ENCODE measurements around the gene TCERG1L.
"Not testable (repeated sequence)": the region's sequence is repeated elsewhere in the genome, so short reads cannot be mapped to it uniquely, and the experiment has no call there.

The TCERG1L gene

DNA sequence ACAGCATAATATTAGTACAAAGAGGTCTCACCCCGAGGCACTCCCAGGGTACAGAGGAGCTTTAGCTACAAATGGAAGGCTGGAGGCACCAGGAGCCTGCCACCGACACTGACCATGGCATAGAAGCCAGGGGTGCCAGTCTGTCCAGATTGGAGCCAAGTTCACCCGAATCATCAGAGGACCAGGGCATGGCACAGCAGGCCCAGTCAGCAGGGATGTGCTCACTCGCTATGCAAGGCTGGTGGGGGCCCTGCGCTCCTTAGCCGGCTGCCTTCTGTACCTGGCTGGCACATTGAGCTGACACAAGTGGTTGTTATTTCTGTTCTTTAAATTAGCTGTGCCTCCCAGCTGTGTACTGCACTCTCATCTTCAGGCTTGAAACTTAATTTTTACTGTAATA lies 149.3 kb downstream of the TCERG1L start:
- DNase-seq: no peak

DNA sequence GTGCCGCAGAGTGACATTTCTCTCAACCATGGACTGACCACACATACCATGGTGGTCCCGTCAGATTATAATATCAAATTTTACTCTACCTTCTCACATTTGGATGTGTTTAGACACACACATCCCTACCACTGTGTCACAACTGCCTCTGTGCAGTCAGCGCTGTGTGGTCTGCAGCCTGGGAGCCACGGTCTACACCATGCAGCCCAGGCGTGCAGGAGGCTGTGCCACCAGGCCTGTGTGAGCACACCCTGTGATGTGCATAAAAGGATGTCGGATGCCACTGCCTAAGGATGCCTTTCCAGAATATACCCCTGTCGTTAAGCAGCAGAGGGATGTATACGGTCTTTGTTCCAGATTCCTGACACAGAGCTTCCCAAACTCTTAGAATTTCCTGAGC lies 150.4 kb downstream of the TCERG1L start:
- no peak for DNase-seq

DNA sequence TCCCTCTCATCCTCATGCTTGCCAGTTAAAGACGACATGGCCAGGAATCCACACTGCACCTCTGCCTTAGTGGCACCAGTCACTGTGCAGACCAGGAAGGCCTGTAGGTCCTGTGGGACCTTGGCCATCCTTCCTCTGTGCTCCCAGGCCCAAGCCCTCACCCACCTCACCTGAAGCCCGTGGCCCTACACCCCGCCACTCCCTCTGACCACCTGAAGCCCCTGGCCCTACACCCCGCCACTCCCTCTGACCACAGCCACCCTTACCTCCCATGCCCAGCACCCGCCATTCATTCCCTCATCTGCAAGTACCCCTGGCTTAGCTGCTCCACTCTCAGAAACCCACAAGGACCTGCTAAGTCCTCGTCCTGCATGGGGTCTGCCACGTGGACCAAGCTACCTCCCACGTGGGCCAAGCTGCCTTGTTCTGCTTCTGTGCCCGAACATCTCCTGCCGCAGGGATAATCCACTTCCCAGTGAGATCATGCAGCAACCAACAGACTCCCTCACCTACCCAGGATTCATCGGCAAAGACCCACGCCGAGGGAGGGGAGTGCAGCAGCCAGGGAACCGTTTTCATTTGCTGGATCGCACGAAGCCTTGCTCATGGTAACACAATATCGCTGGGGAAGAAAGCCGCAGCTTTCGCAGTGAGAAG lies 151.2 kb downstream of the TCERG1L start:
- no peak for DNase-seq

DNA sequence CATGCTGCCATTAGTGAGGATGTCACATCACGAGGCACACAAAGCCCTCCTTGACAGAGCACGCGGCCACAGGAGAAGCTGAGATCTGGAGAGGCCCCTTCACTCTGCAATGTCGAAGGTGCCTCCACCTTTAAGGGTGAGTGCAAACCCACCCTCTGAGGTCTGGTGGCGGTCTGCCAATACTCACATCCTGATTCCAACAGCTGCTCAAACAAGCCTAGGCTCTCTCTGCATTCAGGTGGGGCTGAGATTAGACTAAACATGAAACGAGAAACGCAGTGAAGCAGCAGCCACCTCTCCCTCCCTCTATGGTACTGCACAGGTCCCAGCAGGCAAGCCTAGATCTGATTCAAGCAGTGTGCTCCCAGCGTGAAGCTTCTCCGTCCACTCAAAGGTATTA lies 151.8 kb downstream of the TCERG1L start:
- DNase-seq: no peak

DNA sequence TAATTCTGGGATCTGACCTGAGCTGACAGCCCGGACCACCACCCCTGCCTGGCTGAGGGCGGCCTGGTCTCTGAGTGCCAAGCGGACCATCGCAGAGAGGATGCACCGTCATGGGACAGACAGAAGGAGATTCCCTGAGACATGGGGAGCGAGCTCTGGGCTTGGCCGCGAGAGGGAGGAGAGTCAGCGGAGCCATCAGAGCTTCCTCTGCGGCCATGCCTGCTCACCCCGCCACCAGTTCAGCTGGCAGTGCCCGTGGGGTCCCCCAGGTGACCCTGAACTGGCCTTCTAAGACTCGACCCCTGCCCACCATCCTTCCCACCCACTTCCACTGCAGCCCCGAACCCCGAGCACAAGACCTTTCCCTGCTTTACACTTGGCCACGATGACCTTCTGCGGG lies 152.8 kb downstream of the TCERG1L start:
- no peak for DNase-seq

DNA sequence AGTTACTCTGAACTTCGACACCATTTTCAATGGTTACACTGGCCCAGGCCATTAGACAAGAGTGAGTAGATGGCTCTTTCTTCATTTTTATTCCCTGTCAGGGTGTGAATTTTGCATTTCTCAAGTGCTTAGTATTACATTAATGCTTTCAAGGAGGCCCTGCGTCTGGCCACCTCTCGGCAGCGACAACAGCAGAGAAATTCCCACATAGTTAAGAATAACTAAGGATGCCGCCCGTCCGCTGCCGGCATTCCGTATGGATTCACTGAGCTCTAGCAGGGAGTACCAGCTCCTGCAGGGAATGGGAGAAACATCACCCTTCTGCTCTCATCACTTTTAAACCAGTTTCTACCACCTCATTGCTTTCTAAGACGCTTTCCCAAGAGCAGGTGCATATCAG lies 153.6 kb downstream of the TCERG1L start:
- DNase-seq: no peak

DNA sequence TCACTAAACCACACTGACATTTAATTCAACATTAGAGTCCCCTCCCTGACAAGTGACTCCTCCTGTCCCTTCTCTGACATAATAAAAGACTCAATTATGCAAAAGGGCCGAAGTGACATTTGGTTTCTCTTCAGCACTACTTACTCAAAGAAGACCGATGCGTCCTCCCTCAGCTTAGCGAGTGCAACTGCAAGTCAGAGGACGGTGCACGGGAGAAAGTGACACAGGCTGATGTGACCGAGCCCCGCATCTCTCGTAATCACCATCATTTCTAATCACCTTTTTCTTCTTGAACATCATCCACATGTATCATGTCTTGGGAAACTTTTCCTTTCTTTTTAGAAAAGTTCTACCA lies 155.7 kb downstream of the TCERG1L start:
- DNase-seq: no peak

DNA sequence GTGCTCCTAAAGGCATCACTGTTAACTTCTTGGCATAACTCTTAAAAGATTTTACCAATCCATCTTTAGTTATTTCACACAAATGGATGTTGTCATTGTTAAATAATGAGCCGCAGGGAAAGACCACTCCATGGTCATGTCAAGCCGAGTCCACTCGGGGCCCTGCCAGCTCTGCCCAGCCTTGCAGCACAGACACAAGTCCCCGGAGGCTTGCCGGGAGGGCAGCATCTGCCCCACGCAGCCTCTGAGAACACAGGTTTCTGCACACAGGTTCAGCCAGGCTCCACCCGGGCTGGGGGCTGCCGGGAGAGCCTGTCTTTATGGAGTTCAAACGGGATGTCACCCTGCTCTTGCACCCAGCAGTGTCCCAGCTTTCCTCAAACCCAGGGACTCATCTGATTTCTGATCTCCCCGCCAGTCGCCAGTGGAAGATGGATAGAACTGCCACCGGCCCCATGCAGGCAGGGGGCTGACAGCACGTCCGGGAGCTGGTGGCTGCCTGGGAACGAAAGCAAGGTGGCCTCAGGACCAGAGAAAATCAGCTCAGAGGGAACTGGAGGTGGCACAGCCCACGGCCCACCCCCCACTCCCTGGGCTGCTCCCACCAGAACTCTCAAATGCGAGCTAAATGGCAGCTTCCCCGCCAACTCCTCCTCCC lies 156.2 kb downstream of the TCERG1L start:
- no peak for DNase-seq

DNA sequence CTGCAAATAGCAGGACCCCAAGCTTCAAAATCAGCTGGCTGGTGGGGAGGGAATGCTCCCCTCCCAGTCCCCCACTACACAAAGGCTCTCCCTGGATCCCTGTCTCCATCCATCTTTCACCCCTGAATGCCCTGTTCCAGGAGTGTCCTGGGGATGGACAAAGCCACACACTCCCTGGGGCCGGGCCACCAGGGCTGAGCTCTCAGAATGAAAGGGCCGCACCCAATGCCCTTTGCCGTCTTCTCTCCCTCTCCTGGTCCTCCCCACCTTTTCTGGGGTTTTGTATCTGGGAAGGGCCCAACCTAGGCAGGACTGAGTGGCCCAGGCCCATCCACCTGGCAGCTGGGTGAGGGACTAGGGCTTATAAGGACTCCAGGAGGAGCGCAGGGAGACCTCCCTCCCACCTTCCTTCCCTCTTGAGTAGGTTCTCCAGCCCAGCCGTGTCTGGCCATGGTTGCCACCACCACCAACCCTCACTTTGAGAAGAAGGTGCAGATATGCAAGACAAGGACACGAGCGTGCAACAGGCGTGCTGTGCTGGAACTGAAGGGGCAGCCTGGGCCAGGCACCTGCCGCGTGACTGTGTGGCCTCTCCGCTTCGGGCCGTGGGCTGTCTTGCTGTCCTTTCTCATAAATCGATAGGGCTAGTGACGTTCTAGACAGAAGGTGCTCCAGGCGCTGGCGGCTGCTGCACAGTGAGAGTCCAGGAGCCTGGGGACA lies 157.1 kb downstream of the TCERG1L start:
- no peak for DNase-seq

DNA sequence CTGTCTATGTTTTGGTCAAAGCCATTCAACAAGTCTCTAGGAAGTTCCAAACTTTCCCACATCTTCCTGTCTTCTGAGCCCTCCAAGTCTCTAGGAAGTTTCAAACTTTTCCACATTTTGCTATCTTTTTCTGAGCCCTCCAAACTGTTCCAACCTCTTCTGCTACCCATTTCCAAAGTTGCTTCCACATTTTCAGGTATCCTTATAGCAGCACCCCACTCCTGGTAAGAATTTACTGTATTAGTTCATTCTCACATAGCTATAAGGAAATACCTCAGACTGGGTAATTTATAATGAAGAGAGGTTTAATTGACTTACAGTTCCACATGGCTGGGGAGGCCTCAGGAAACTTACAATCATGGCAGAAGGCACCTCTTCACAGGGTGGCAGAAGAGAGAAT lies 159.1 kb downstream of the TCERG1L start:
- DNase-seq: not testable (repeated sequence)

DNA sequence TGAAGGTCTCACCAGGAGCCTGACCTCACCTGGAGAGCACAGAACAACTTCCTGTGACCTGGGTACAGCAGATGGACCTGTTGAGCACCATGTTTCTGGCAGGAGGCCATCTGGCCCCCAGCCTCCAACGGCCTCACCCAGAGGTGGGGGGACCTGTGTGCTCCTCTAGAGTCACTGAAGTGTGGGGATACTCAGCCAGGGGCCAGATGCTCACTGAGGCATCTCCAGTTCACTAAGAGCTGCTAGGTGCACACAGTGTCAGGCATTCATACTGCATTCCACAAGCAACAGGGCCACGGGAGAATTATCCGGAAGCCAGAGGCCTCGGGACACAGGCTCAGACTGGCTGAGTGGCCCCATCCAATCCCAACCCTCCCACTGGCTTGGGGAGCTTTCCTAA lies 161.4 kb downstream of the TCERG1L start:
- no peak for DNase-seq

DNA sequence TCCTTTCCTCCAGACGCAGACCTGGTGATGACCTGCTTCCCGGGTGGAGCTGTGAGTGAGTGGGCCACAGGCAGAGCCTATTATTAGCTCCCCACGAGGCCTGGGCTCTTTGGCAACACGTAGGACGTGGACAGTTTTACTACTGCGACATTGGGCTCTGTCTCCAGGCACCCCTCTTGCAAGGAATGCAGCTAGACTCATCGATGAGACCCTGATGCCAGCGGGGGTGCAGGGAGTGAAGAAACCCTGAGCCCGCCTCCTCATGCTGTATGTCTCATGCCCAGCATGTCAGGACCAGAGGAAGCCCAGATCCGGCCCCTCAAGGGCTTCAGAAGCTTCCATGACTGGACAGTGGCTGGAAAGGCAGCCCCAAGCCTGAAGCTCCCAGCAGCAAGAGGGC lies 161.9 kb downstream of the TCERG1L start:
- DNase-seq: no peak

DNA sequence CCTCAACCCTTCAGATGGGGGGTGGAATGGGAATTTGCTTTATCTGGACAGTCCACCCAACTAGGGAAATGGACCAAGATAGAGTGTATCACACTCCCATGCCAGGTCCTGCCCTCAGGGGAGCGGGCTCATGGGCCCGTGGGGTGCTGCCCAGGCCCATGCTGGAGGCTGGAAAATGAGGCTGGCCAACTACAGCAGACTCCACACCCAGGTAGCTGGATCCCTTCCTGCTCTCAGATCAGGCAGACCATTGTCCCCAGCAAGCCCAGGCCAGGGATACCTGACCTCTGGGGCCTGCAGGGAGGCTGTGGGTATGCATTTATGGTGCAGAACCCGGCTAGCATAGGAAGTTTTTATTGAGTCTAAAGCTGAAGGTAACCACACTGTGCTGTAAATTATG lies 162.4 kb downstream of the TCERG1L start:
- no peak for DNase-seq

DNA sequence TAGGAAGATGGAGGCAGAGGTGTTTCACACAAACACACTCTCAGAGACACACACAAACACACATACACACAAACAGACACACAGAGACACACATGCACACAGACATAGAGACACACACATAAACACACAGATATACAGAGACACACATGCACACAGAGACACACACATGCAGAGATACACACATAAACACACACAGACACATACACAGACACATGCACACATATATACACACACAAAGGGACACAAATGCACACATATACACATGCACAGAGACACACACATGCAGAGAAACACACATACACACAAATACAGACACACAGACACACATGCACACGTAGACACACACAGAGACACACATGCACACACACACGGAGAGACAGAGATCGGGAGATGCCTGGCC lies 163.3 kb downstream of the TCERG1L start:
- DNase-seq: no peak

DNA sequence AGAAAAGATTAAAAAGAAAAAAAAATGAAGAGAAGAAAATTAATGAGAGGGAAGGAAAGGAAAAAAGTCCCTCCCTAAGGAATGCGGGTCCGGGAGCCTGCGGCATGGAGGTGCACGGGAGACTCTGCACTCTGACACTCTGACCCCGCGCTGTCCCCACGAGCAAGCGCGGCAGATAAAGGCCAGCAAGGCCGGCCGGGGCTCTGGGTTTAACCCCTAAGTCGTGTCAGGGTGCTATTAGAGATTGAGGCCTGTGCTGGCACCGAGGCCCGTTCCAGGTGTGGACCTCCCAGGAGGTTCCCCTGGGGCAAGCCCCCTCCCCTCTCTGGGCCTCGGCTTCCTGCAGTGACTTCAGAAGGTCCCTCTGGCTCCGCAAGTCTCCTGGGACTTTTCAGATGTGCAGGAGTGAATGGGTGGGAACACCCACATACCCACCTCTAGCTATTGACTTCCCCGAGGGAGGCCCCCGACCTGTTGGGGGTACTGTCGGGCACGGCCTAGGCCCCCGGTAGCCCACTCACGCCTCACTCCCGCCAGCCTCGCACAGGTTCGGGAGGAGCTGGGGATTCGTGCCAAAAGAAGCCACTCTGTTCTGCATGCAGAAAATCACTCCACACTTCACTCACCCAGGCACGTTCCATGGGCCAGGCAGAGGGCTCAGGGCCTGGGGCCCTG lies 164.1 kb downstream of the TCERG1L start:
- no peak for DNase-seq

DNA sequence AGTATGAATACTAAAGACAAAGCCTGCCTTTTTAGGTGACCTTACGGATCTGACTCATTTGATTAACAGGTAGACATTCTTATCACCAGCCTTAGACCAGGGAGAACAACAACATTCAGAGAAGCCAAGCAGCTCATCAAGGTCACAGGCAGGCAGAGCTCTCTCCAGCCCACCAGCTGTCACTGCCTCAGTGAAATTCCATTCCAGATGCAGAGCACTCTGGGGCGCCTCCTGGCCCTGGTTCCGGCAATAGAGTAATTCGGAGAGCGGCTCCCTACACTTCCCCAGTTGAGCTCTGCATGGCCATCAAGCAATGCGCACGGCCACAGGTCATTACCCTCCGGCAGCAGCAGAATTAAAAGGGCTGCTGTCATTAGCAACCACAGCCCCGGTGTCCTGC lies 164.7 kb downstream of the TCERG1L start:
- DNase-seq: no peak

DNA sequence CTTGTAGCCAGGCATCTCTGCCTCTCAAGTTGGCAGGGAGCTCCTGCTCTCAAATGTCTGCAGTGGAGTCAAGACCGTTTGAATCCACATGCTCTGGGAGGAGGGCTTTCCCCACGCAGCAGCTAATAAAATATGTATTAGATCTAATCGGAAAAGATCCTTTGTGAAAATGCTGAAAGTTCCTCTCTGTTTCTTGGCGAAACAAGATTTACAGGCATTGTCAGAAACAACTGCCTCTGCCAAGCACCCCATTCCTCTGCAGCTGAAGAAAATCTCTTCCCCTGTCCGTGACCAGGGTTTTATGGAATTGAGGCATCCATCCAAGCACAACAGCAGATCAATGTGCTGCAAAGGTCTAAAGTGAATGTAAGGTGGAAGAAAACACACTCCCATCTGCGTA lies 165.8 kb downstream of the TCERG1L start:
- no peak for DNase-seq

DNA sequence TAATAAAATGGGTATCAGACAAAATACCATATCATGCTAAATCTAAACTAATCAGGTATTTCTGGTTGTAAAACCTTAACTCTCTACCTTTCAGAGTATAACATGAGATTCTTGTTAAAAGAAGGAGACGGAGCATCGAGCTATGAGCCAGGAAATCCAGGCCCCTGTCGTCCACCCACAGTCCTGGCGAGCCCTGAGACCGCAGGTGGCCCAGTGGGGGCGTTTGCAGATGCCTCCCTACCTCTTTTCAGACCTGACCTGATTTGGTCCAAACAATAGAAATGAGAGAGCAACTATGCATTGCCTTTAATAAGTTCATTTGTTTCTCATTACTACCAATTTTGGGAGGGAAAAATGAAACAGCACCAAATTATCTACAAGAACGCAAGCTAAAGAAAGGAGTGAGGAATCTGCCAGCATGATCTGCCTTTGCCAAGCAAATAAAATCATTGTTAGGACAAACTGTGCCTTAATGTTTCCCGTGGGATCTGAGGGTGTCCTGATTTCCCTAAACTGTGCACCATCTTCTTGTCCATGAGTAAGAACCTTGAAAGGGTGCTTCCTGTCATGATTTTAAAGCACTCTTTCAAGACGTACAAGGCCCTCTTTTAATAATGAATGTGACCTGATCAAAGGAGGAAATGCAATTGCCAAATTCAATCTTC lies 166.7 kb downstream of the TCERG1L start:
- DNase-seq: no peak

DNA sequence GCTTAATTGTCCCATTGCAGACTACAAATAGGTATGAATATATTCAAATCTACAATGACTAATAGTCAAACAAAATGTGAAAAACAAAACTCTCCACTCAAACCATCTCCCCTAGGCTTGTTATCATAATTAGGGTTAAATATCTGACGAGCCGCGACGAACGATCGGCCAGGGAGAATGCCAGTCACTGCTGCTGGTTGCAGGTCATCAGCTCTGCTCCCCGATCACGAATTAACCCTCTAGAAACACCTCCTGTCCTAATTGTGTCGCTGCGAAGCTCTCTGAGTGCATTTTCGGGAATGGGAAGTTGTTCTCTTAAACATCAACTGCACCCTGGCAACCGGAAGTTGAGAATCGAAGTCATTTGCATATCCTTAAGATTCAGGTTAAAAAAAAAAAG lies 167.3 kb downstream of the TCERG1L start:
- no peak for DNase-seq

DNA sequence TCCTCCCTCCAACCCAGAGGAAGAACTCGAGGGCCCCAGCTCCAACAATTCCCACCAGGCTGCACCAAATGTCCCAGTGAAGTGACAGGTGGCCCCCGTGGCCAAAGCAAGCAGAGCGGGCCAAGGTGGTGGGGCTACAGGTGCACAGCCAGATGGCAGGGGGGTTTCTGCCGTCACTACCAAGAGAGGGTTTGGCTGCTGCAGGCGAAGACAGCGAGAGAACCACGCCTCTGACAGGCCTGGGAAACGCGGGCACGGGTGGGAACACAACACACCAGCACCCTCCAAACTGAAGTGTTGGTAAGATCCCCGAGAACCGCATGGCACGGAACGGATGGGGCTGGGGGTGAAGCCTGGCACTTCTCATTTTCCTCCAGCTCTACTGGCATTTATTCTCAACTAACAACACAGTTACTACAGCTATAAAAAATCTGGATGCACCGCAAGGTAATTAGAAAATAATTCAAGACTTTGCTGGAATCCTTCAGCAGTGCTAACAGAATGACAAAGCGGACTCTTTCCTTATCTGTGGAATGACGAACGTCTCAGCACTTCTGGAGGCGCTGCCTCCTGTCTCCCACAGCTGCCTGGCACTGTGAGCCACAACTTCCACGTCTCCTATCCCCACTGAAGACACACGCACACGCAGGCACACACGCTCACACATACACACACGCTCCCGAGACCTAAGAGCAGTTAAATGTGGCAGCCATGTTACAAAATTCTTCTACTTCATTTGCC lies 167.9 kb downstream of the TCERG1L start:
- no peak for DNase-seq

DNA sequence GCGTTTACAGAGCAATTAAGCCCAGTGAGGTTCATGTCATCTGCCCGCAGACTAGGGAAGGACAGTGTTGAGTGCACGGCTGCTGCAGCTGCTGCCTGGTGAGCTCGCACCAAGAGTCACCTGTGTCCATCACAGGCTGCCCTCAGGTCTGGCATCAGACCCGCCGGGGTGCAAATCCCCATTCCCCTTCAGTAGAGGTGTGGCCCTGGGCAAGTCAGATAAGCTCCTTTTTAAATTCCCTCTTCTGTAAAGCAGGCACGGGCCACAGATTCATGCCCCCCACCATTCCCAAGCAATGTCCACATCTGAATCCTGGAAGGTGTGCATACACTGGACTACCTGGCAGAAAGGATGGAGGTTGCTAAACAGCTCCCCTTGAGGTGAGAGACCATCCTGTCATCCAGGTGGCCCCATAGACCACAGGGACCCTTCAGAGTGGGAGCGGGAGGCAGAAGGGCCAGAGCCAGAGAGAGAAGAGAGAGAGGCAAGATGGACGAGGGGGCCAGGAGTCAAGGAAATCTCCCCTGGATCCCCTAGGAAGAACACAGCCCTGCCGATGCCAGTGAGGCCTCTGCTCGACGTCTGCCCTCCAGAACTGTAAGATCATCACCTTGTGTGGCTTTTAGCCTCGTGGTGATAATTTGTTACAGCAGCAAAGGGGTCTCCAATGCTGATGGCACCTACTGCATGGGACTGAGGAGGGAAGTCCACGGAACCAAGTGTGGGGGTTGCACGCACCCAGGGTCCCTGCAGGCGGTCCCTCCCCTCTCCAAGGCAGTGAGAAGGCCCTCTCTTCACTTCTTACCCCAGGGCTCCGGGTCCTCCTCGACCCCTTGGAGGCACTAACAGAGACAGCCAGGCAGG lies 168.8 kb downstream of the TCERG1L start:
- no peak for DNase-seq

All from stimulated activated CD4-positive, alpha-beta T cell treated with anti-CD3 and anti-CD28 coated beads, Interleukin-15, amount 100 ng/mL, for 24 hours (primary cell).